Epithelial cell of proximal tubule (primary cell): ENCODE data around the gene MAPRE3. TPM values are rescaled to one million over a fixed set of nuclear protein-coding genes. Genes with fewer than 3 reads are reported as not detected.
A peak's percentile ranks its signal among the peaks of the same experiment; 100 is the strongest.

ENCODE experiments used
- DNase-seq: peaks from one replicate; pipeline ENCODE4 v3.0.0-alpha.2; 2011; ENCODE audit warnings: low read depth
- H3K4me3 ChIP-seq: 2 replicates; pipeline ENCODE4 v1.5.1; 2011; ENCODE audit warnings: low read depth, mild to moderate bottlenecking, low read length
- total RNA-seq: library from RNA; depleted of rRNA; stranded (reverse); fragments of >200 nt; gene quantifications from 2 replicates; pipeline ENCODE4 v1.2.3, GENCODE V29; 2015
- TF ChIP-seq, protein P1 (sequence below): conservative IDR thresholded peaks from 2 replicates; pipeline ENCODE4 v1.5.1; 2012; ENCODE audit warnings: low read depth, mild to moderate bottlenecking, low read length

MAPRE3 gene
- total RNA-seq, 1 donor from 2014 or later = 1.6 TPM

GRCh38 chr2:27065128-27065527, 94.7 kb downstream of the MAPRE3 start:
- H3K4me3 ChIP-seq = no peak overlapping the region
- DNase-seq = no peak
- TF ChIP-seq, protein P1, sequence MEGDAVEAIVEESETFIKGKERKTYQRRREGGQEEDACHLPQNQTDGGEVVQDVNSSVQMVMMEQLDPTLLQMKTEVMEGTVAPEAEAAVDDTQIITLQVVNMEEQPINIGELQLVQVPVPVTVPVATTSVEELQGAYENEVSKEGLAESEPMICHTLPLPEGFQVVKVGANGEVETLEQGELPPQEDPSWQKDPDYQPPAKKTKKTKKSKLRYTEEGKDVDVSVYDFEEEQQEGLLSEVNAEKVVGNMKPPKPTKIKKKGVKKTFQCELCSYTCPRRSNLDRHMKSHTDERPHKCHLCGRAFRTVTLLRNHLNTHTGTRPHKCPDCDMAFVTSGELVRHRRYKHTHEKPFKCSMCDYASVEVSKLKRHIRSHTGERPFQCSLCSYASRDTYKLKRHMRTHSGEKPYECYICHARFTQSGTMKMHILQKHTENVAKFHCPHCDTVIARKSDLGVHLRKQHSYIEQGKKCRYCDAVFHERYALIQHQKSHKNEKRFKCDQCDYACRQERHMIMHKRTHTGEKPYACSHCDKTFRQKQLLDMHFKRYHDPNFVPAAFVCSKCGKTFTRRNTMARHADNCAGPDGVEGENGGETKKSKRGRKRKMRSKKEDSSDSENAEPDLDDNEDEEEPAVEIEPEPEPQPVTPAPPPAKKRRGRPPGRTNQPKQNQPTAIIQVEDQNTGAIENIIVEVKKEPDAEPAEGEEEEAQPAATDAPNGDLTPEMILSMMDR = no peak

GRCh38 chr2:27067385-27067784, 96.9 kb downstream of the MAPRE3 start:
- no peak overlapping the region for H3K4me3 ChIP-seq
- TF ChIP-seq, protein P1 = no peak
- DNase-seq = no peak

DNA sequence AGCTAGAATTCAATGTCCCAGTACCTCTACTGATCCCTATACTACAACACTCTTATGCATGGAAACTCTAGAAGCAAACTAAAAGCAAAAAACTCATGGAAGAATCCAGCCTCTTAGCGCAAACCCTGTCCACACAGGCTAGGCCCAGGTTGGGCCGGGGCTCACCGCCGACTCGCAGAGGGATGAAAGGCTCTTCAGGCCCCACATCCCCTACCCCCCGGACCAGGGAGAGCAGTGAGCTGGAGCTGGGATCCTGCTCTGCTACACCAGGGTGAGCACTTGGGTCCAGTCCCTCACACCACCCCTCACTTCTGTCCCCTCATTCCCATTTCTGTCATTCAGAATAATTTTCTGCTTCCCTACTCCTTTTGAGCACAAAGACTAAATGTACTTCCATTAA, 99.0 kb downstream of the MAPRE3 start:
- TF ChIP-seq, protein P1 = no peak
- H3K4me3 ChIP-seq = no peak overlapping the region
- DNase-seq = no peak

GRCh38 chr2:27069961-27070618, 99.7 kb downstream of the MAPRE3 start:
- DNase-seq = no peak
- TF ChIP-seq, protein P1 = no peak
- peak overlapping the region; percentile 100 for H3K4me3 ChIP-seq

- DNase-seq = no peak
- H3K4me3 ChIP-seq = peak overlapping the region; percentile 100
- TF ChIP-seq, protein P1 = no peak
Observed at GRCh38 chr2:27070653-27071276, 100.3 kb downstream of the MAPRE3 start.

DNA sequence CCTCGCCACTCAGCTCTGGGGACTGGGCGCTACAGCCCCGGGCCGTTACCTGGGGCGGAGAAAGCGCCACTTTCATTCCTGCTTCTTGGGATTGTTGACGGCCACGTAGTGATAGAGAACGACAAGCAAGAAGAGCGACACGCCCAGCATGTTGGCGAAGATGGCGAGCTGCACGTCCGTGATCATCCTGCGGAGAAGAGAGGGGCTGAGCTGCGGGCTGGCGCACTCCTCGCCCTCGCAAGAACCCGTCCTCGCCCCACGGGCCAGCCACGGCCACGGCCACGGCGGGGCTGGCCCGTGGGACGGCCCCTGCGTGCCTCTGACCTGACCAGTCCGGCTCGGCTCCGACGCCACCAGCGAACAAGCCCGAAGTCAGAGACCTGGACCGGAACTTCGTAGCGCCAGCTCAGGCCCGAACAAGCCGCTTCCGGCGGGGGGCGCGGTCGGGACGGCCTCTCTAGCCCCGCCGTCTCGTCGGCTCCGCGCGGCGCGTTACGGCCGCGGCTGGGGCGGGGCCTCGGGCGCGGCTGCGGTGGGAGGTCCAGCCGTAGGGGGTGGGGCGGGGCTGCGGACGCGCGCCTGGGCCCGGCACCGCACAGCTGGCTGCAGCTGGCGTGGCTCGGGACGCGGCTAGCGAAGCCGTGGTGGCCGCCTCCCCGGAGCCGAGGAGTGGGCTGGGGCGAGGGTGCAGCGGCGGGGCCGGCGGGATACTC, 101.0 kb downstream of the MAPRE3 start, which contains the start of gene OST4:
Gene OST4 (minus strand): TSS at position 378 of the 713 bp plus-strand sequence.
- DNase-seq = no peak
- peak within 1 kb of the TSS; percentile 100 for H3K4me3 ChIP-seq
- TF ChIP-seq, protein P1 = peak; percentile 6
